ENCODE measurements around the gene ARL14. TPM values are rescaled to one million over a fixed set of nuclear protein-coding genes. Genes with fewer than 3 reads are reported as not detected.

The ARL14 gene
- total and polyA plus RNA-seq, 2 donors (not counting 3 experiments of a cell fraction or from before 2014, with no cell fraction given) = not detected

DNA sequence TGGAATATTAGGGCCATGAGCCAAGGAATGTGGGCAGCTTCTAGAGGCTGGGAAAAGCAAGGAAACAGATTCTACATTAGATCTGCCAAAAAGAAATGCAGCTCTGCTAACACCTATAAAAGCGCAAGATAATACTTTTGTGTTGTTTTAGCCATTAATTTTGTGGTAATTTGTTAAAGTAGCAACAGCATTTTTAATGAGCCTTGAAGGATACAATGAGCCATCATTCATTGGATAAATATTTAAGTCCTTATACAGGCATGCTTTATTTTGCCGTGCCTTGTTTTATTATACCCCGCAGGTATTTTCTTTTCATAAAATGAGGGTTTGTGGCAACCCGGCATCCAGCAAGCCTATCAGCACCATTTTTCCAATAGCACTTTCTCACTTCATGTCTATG, 15.0 kb downstream of the ARL14 start:
- CTCF ChIA-PET = interaction anchor here (0.7 kb wide), 1 partner anchor 13 kb away, joined by 3 read pairs; no protein-coding TSS in a partner anchor
- intact Hi-C loops (cut with micrococcal nuclease) (no loop called here), dilution Hi-C loops (cut with MboI; ENCODE audit: extremely low pct_ligation_motif_present, low sequenced_read_pairs) (no loop called here)
- Histone ChIP-seq H3K9ac (replicated peaks; ENCODE audit: extremely low read depth, insufficient read depth, low read length) (no peak overlapping the region), H3K4me3 (replicated peaks in 1 of 3; ENCODE audit: insufficient read depth in 1 of 3, low read depth in 1 of 3, low read length in 3 of 3) (no peak overlapping the region), H2AFZ (ENCODE audit: low read depth, low read length) (no peak overlapping the region), H3K27ac (ENCODE audit: insufficient read depth, low read depth, low read length) (no peak overlapping the region), H4K20me1 (replicated peaks; ENCODE audit: control insufficient read depth, extremely low read depth, insufficient read depth, low read length) (no peaks in the 10 kb centered on the region), H3K4me2 (ENCODE audit: insufficient read depth, low read length) (no peak overlapping the region), H3K27me3 (ENCODE audit: control insufficient read depth in 2 of 2, insufficient read depth in 2 of 2, low read length in 2 of 2) (no peaks in the 10 kb centered on the region), H3K9me1 (replicated peaks; ENCODE audit: control insufficient read depth, extremely low read depth, insufficient read depth, low read length) (no peaks in the 10 kb centered on the region), H3K9me3 (replicated peaks; ENCODE audit: control insufficient read depth, insufficient read depth, low read length) (no peaks in the 10 kb centered on the region), H3K4me1 (ENCODE audit: control insufficient read depth, extremely low read depth, insufficient read depth, low read length) (no peaks in the 10 kb centered on the region), H3K79me2 (ENCODE audit: control insufficient read depth, insufficient read depth, low read length) (no peaks in the 10 kb centered on the region), H3K36me3 (ENCODE audit: control insufficient read depth in 2 of 2, extremely low read depth in 1 of 2, insufficient read depth in 2 of 2, low read length in 2 of 2) (no peaks in the 10 kb centered on the region)
- FAIRE-seq (no peak), DNase-seq (ENCODE audit: low read depth, low spot score) (no peak)
- TF ChIP-seq FOS (IDR thresholded peaks at IDR 0.05; ENCODE audit: borderline replicate concordance, insufficient read depth, low read length) = no peak
- no peak for TF ChIP-seq GATA2 (IDR thresholded peaks at IDR 0.05; ENCODE audit: insufficient read depth, insufficient read length, low read depth, low read length)
- no peak for TF ChIP-seq MYC (IDR thresholded peaks at IDR 0.05; ENCODE audit: low read depth, low read length)
- no peak for TF ChIP-seq POLR2A (IDR thresholded peaks at IDR 0.05; ENCODE audit: low read depth, low read length)
- no peak for TF ChIP-seq POLR2AphosphoS5 (IDR thresholded peaks at IDR 0.05; ENCODE audit: insufficient read depth, low read depth, low read length)
- no peak for TF ChIP-seq EZH2 (IDR thresholded peaks at IDR 0.05; ENCODE audit: borderline replicate concordance, low read depth, low read length, severe bottlenecking)
- TF ChIP-seq, protein P1, sequence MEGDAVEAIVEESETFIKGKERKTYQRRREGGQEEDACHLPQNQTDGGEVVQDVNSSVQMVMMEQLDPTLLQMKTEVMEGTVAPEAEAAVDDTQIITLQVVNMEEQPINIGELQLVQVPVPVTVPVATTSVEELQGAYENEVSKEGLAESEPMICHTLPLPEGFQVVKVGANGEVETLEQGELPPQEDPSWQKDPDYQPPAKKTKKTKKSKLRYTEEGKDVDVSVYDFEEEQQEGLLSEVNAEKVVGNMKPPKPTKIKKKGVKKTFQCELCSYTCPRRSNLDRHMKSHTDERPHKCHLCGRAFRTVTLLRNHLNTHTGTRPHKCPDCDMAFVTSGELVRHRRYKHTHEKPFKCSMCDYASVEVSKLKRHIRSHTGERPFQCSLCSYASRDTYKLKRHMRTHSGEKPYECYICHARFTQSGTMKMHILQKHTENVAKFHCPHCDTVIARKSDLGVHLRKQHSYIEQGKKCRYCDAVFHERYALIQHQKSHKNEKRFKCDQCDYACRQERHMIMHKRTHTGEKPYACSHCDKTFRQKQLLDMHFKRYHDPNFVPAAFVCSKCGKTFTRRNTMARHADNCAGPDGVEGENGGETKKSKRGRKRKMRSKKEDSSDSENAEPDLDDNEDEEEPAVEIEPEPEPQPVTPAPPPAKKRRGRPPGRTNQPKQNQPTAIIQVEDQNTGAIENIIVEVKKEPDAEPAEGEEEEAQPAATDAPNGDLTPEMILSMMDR (IDR thresholded peaks at IDR 0.05; ENCODE audit: extremely low read depth in 1 of 2, insufficient read depth in 1 of 2, low read depth in 1 of 2, low read length in 2 of 2) = no peak
- no peak for TF ChIP-seq JUN (IDR thresholded peaks at IDR 0.05; ENCODE audit: borderline replicate concordance, insufficient read depth, insufficient read length, low read depth)
- TF ChIP-seq, protein P2, sequence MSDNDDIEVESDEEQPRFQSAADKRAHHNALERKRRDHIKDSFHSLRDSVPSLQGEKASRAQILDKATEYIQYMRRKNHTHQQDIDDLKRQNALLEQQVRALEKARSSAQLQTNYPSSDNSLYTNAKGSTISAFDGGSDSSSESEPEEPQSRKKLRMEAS (IDR thresholded peaks at IDR 0.05; ENCODE audit: insufficient read depth, insufficient read length) = no peak
- POLR2A ChIA-PET = no interaction called here
- no TSS peak for BruUV-seq (replicated peaks)
